Endometrial microvascular endothelial cells (primary cell): ENCODE data around the gene RNF181. TPM values are rescaled to one million over a fixed set of nuclear protein-coding genes. Genes with fewer than 3 reads are reported as not detected.

Experiments used
- total RNA-seq: library from RNA; depleted of rRNA; stranded (reverse); fragments of >200 nt; gene quantifications from one replicate; pipeline ENCODE4 v1.2.3, GENCODE V29; 2015; ENCODE audit errors: inconsistent ontology term

The RNF181 gene
- total RNA-seq, 1 donor from 2014 or later, result 174 TPM

Other genes starting within 250 kb of the RNF181 start
- gene RETSAT, start 241.2 kb upstream of the RNF181 start, total RNA-seq, result 49.0 TPM
- 17.1 TPM for gene ELMOD3, start 241.0 kb upstream of the RNF181 start, total RNA-seq
- gene CAPG, start 185.4 kb upstream of the RNF181 start, total RNA-seq, result 99.7 TPM
- gene SH2D6, start 177.0 kb upstream of the RNF181 start, total RNA-seq, result not detected
- gene MAT2A, start 56.6 kb upstream of the RNF181 start, total RNA-seq, result 179 TPM
- 77.5 TPM for gene GGCX, start 34.3 kb upstream of the RNF181 start, total RNA-seq
- gene VAMP8, start 18.2 kb upstream of the RNF181 start, total RNA-seq, result 3.6 TPM
- gene VAMP5, start 11.3 kb upstream of the RNF181 start, total RNA-seq, result 124 TPM
- gene TMEM150A, start 7.0 kb downstream of the RNF181 start, total RNA-seq, result 23.5 TPM
- 8.8 TPM for gene C2orf68, start 16.3 kb downstream of the RNF181 start, total RNA-seq
- gene USP39, start 20.4 kb downstream of the RNF181 start, total RNA-seq, result 74.2 TPM
- not detected for gene SFTPB, start 72.5 kb downstream of the RNF181 start, total RNA-seq
- not detected for gene GNLY, start 98.6 kb downstream of the RNF181 start, total RNA-seq
- 10.7 TPM for gene ATOH8, start 158.2 kb downstream of the RNF181 start, total RNA-seq